RWPE2 (cell line): ENCODE results near the gene RNF17.
A peak's percentile ranks its signal among the peaks of the same experiment; 100 is the strongest.

Experiments
- ATAC-seq: fragments of 200-7000 bp; cut with Tn5 transposase; 3 replicates; pipeline ENCODE4 v1.9.1; 2021; ENCODE audit warnings: low read depth
- DNase-seq: peaks from one replicate; pipeline ENCODE4 v3.0.0-alpha.2; 2020; ENCODE audit warnings: low spot score
- H3K27ac ChIP-seq: fragments of 450-650 bp; 2 replicates; pipeline ENCODE4 v1.5.1; 2017; ENCODE audit warnings: mild to moderate bottlenecking; ENCODE audit not compliant: poor library complexity, severe bottlenecking
- H3K27me3 ChIP-seq: fragments of 250-450 bp; sonication (Bioruptor Pico); 2 replicates; pipeline ENCODE4 v1.5.1; 2021; ENCODE audit warnings: mild to moderate bottlenecking, moderate library complexity; ENCODE audit not compliant: insufficient read depth, poor library complexity, severe bottlenecking
- H3K36me3 ChIP-seq: fragments of 250-450 bp; sonication (Bioruptor Pico); 2 replicates; pipeline ENCODE4 v1.5.1; 2020; ENCODE audit warnings: low read depth, mild to moderate bottlenecking, moderate library complexity
- H3K4me1 ChIP-seq: fragments of 250-450 bp; sonication (Bioruptor Pico); 2 replicates; pipeline ENCODE4 v1.5.1; 2021; ENCODE audit warnings: mild to moderate bottlenecking, moderate library complexity; ENCODE audit not compliant: insufficient read depth, poor library complexity, severe bottlenecking
- H3K4me3 ChIP-seq: fragments of 250-450 bp; sonication (Bioruptor Pico); 2 replicates; pipeline ENCODE4 v1.5.1; 2021; ENCODE audit warnings: mild to moderate bottlenecking, moderate library complexity; ENCODE audit not compliant: severe bottlenecking
- H3K9me3 ChIP-seq: fragments of 250-450 bp; sonication (Bioruptor Pico); 2 replicates; pipeline ENCODE4 v1.5.1; 2021; ENCODE audit warnings: mild to moderate bottlenecking, moderate library complexity; ENCODE audit not compliant: severe bottlenecking
- TF ChIP-seq, protein P1 (sequence below): fragments of 450-650 bp; IDR thresholded peaks from one replicate; pipeline ENCODE4 v1.5.1; 2017; ENCODE audit warnings: mild to moderate bottlenecking, moderate library complexity; ENCODE audit not compliant: poor library complexity, severe bottlenecking

Gene RNF17

DNA sequence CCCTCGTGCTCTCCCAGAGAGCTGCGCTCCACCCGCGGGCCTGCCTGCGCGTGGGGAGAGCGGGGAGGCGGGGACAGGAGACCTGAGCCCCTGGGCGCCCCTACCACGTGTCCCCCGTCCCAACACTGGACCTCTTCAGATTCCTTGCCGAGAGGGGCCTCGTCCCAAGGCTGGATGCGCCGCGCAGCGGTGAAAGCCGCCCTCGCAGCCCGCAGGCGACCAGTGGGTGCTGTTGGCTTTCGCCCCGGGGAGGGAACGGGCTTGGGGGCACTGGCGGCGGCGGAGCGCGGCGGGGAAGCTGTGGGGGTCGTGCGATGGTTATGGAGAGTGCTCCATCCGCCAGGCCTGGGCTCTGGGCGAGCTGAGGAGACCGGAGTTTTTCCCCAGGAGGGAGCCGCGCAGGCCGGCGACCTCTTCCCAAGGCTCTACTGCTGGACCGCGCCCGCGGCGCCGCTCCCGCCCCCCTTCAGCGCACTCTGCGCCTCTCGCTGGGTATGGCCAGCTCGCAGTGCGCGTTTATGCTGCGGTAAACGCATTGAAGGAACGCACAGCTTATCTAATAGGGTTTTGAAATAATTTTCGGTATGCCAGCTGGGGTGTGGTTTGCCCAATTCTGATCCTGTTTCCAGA lies 17.2 kb upstream of the RNF17 start:
- Histone ChIP-seq H3K9me3 (no peaks in the 10 kb centered on the region), H3K27ac (no peak overlapping the region), H3K4me1 (peaks cover 12% of the 10 kb centered on the region), H3K27me3 (peaks cover 4% of the 10 kb centered on the region), H3K4me3 (no peak overlapping the region), H3K36me3 (no peaks in the 10 kb centered on the region)
- TF ChIP-seq, protein P1, sequence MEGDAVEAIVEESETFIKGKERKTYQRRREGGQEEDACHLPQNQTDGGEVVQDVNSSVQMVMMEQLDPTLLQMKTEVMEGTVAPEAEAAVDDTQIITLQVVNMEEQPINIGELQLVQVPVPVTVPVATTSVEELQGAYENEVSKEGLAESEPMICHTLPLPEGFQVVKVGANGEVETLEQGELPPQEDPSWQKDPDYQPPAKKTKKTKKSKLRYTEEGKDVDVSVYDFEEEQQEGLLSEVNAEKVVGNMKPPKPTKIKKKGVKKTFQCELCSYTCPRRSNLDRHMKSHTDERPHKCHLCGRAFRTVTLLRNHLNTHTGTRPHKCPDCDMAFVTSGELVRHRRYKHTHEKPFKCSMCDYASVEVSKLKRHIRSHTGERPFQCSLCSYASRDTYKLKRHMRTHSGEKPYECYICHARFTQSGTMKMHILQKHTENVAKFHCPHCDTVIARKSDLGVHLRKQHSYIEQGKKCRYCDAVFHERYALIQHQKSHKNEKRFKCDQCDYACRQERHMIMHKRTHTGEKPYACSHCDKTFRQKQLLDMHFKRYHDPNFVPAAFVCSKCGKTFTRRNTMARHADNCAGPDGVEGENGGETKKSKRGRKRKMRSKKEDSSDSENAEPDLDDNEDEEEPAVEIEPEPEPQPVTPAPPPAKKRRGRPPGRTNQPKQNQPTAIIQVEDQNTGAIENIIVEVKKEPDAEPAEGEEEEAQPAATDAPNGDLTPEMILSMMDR: no peak
- DNase-seq (no peak), ATAC-seq (peak; percentile 42; the same call in 1 of the 3 replicates)

DNA sequence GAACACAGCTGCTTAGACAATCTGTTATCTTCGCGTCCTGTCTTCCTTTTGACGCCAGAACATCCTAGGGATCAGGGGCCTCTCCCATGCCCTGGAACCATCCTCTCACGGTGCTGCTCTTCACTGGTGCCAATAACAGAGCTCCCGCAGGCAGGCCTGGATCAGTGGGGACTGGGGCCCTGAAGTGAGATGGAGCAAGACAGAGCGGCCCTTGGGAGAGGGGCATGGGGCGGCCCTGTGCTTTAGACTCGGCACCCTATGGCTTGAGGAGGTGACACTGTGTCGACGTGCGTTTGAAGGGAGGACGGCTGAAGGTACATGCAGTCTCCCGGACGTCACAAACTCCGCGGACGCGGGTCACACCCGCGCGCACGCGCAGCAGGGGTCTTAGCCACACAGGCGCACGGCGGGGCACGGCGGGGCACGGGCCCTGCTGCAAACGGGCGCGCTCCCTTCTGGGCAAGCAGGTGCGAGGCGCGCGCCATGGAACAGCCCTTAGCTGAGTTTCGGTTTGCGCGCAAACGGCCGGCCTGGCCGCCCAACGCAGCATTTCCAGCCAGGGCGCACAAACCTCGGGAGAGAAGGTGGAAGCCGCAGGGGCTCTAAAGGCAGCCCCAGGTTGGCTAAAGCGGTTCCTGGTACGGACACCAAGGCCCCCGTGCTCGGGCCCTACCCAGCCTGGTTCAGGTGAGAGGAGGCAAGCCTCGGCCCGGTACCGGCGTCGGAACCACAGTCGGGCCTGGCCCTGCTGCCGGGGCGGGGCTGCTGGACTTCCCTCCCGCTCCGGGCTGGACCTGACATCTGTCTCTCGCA lies 16.5 kb upstream of the RNF17 start:
- DNase-seq (no peak), ATAC-seq (peak; percentile 52)
- Histone ChIP-seq H3K4me3 (peak overlapping the region; percentile 27), H3K9me3 (no peaks in the 10 kb centered on the region), H3K27me3 (peaks cover 4% of the 10 kb centered on the region), H3K27ac (no peak overlapping the region), H3K4me1 (peaks cover 12% of the 10 kb centered on the region), H3K36me3 (no peaks in the 10 kb centered on the region)
- TF ChIP-seq, protein P1: no peak

DNA sequence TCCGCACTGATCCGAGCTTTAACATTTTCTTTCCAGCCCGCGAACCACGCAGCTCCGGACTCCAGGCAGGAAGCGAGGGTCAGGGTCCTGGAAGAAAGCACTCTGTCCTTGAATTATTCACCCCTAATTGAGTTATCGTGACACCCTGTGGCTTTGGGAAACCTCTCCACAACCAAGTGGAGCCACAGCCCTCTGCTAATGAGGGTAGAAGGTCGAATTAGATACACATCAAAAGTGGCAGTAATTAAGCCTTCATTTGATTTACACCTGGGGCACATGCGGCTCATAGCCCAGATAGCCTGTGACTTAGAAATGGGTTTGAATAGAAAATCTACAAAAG lies 15.9 kb upstream of the RNF17 start:
- no peak for ATAC-seq
- peaks cover 4% of the 10 kb centered on the region for H3K27me3 ChIP-seq
- peak overlapping the region; percentile 27 for H3K4me3 ChIP-seq
- H3K36me3 ChIP-seq: no peaks in the 10 kb centered on the region
- no peaks in the 10 kb centered on the region for H3K9me3 ChIP-seq
- TF ChIP-seq, protein P1: no peak
- peaks cover 12% of the 10 kb centered on the region for H3K4me1 ChIP-seq
- DNase-seq: no peak
- H3K27ac ChIP-seq: no peak overlapping the region

DNA sequence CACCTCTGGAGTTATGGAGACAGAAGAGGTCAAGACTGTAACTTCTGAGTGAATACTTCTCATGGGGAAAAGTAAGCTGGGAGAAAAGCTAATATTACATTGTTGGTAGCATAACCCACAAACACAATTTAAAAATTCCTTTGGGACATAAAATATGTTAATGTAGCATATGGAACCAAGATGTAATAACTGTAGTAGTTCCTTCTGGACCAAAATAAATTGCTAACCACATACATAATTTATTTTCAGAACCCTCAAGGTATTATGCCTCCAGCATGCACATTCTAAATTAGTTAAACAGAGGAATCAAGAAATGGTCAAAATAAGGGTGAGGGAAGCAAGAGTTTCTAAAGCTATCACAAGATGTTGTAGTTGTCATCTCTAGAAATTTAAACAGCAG lies 4.8 kb upstream of the RNF17 start:
- Histone ChIP-seq H3K9me3 (no peaks in the 10 kb centered on the region), H3K27ac (no peak overlapping the region), H3K4me1 (no peaks in the 10 kb centered on the region), H3K4me3 (no peak overlapping the region), H3K27me3 (no peaks in the 10 kb centered on the region), H3K36me3 (no peaks in the 10 kb centered on the region)
- TF ChIP-seq, protein P1: no peak
- DNase-seq: no peak
- no peak for ATAC-seq

DNA sequence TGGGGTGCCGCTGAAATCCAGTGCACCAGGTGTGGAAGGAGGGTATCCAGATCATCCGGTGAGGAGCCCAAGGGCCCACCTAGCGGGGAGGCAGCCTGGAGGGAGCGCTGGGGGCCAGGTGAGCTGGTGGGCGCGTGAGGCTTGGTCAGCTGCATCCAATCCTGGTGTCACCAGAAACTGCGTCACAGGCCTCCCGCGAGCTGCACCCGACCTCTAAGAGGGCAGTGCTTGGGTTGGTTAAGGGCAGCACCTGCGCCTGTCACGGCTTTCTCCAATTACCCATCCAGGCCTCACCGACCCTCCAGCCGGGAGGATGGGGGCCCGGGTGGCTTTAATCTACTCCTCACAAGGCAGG lies 284 bp downstream of the RNF17 start:
- ATAC-seq (no peak), DNase-seq (no peak)
- Histone ChIP-seq H3K4me1 (no peaks in the 10 kb centered on the region), H3K27me3 (no peaks in the 10 kb centered on the region), H3K27ac (no peak overlapping the region), H3K4me3 (no peak overlapping the region), H3K36me3 (no peaks in the 10 kb centered on the region), H3K9me3 (no peaks in the 10 kb centered on the region)
- TF ChIP-seq, protein P1: no peak
